Activated CD8-positive, alpha-beta memory T cell treated with anti-CD3 and anti-CD28 coated beads, Interleukin-2, amount 50 U/mL, for 48 hours (primary cell): ENCODE results near the gene ARMH3.
"Not testable (repeated sequence)": the region's sequence is repeated elsewhere in the genome, so short reads cannot be mapped to it uniquely, and the experiment has no call there.

Experiments used
- DNase-seq: peaks from one replicate; pipeline ENCODE4 v3.0.0-alpha.2; 2020

The ARMH3 gene

DNA sequence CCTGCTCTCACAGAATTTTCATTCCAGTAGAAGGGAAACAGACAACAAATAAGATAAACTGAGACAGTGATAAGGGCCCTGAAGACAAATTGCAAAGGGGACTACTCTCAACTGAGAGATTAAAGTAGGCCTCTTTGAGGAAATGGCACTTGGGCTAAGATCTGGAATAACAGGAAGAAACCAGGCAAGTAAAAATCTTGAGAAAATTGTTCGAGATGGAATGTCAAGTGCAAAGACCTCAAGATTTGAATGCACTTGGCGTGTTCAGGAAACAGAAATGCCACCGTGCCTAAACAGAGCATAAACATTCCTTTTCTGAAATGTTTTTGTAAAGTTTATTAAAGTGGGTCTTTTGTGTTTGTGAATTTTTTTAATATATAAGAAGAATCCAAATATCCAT is 10.7 kb downstream of the ARMH3 start:
- DNase-seq, result no peak

DNA sequence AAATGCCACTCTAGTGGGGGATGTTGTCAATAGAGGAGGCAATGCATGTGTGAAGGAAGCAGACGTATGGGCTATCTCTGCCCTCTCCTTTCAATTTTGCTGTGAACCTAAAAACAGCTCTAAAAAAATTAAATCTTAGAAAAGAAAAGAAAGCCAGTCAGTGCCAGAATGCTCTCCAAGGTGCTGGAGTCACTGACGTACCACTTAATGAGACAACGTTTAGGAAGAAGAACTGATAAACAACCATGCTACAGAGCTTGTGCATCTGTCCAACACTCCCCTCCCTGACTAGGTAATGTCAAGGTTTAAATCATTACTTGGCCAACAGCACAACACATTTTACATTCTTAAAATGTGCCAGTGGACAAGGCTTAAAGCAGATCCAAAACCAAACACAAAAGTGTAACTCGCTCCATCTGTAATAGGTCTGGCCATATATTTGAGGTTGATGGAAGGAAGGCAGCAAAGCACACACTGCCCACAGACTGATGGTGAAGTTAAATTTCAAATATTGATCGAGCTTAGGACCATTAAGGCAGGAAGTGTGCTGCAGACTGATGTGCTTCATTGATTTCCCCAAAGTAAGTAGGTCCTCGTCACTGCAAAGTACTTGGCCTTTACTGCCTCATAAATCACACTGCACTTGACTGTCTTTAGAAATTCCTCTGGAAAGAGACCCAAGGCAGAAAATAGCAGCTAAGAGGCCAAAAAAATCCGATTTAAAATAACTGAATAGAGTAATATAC is 15.5 kb downstream of the ARMH3 start:
- no peak for DNase-seq

GRCh38 chr10:102038410-102038809 is 17.6 kb downstream of the ARMH3 start:
- no peak for DNase-seq

DNA sequence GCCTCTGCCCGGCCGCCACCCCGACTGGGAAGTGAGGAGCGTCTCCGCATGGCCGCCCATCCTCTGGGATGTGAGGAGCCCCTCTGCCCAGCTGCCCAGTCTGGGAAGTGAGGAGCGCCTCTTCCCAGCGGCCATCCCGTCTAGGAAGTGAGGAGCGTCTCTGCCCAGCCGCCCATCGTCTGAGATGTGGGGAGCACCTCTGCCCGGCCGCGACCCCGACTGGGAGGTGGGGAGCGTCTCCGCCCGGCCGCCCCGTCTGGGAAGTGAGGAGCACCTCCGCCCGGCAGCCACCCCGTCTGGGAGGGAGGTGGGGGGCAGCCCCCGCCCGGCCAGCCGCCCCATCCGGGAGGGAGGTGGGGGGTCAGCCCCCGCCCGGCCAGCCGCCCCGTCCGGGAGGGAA is 20.2 kb downstream of the ARMH3 start:
- not testable (repeated sequence) for DNase-seq

- DNase-seq, result no peak
These were observed 22.2 kb downstream of the ARMH3 start for GRCh38 chr10:102033787-102034186.

GRCh38 chr10:102027261-102027660 is 28.7 kb downstream of the ARMH3 start:
- no peak for DNase-seq

DNA sequence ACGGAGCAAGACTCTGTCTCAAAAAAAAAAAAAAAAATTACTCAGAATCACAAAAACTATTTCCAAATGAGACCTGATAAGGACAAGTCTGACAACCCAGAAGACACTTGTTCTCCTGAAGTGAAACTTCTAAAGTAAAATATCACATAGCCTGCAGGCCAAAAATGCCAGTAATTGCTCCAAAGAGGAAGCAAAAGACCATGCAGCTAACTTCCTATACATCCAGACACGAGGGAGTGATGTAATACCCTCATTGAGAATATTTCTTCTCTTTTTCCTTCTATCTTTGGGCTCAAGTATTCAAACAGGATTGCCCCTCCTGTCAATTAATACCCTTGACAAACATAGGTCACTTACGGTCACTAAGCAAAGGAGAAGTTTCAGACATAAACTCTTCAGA is 31.2 kb downstream of the ARMH3 start:
- DNase-seq, result no peak

DNA sequence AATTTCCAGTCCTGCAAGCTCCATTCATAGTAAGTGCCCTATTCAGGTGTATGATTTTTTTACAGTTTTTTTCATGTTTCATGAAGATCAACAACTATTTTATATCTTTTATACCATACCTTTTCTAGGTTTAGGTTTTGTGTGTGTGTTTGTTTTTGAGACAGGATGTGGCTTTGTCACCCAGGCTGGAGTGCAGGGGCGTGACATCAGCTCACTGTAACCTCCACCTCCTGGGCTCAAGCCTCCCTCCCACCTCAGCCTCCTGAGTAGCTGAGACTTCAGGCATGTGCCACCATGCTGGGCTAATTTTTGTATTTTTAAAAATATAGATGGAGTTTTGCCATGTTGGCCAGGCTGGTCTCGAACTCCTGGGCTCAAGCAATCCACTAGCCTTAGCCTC is 35.0 kb downstream of the ARMH3 start:
- DNase-seq, result no peak

GRCh38 chr10:102017295-102017694 is 38.7 kb downstream of the ARMH3 start:
- DNase-seq, result no peak

GRCh38 chr10:102016416-102016815 is 39.6 kb downstream of the ARMH3 start:
- DNase-seq, result no peak

DNA sequence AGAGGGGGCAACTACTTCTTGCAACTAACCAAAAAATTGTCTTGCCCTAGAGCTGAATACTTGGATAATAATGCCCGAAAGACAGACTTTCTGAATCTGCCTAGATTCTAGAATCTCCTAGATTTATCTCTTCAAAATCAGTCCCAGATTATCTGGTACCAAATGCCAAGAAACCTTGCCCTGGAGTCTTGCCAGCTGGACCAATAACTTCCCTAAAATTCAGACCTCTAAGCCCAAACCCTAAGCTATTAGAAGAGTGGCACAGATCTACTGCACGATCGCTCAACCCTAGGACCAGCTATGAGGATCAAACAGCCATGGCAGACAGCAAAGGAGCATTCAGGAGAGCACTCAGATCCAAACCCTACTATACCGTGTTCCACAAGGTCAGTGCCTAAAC is 45.0 kb downstream of the ARMH3 start:
- no peak for DNase-seq

GRCh38 chr10:102009801-102010425 is 46.1 kb downstream of the ARMH3 start:
- no peak for DNase-seq

DNA sequence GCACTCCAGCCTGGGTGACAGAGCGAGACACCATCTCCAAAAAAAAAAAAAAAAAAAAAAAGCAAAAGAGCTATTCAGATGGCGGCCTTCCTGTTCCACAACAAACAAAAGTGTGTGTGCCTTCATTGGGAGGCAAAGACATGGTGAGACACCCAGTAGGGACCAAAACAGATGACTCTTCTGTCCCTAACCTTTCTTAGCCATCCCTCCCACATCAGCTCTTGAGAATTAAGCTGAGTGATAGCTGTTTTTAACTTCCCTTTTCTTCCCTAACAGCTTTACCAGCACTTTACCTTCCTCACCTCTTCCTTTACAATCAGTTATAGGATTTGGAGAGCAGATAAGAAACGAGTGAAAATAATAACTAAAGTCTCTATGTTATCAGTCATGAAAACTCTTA is 48.2 kb downstream of the ARMH3 start:
- DNase-seq, result no peak

DNA sequence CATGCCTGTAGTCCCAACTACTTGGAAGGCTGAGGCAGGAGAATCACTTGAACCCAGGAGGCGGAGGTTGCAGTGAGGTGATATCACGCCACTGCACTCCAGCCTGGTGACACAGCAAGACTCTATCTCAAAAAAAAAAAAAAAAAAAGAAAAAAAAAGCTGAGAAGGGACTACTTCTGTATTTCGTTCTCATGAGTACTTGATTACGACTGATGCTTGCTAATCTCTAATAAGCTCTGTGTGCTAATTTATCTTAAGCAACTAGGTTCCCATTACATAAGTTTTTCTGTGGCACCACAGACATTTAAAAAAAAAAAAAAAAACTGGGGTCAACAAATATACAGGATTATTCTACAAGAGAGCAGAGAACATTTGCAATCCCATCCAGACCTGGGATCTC is 48.9 kb downstream of the ARMH3 start:
- not testable (repeated sequence) for DNase-seq

DNA sequence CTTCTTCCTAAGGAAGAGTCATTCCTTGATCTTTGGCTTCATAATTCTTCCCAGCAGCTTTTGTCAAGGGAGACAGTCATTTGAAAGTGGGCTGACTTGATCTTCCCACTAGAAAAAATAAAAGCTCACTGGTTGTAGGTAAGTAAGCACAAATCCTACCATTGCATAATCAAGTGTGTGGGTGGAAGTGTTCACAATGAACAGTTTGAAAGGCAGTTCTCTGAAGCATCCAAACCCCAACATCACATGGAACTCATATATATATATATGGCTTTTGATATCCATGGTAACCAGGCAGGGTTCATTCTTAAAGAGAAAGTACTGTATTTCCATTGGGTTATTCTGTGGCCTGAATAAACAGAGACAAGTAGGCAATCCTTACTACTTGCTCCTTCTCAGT is 51.6 kb downstream of the ARMH3 start:
- DNase-seq, result no peak

GRCh38 chr10:102003541-102003940 is 52.4 kb downstream of the ARMH3 start:
- DNase-seq, result no peak

- DNase-seq, result no peak
These were observed 54.4 kb downstream of the ARMH3 start for GRCh38 chr10:102001435-102002068.

GRCh38 chr10:101997803-101998202 is 58.2 kb downstream of the ARMH3 start:
- no peak for DNase-seq

DNA sequence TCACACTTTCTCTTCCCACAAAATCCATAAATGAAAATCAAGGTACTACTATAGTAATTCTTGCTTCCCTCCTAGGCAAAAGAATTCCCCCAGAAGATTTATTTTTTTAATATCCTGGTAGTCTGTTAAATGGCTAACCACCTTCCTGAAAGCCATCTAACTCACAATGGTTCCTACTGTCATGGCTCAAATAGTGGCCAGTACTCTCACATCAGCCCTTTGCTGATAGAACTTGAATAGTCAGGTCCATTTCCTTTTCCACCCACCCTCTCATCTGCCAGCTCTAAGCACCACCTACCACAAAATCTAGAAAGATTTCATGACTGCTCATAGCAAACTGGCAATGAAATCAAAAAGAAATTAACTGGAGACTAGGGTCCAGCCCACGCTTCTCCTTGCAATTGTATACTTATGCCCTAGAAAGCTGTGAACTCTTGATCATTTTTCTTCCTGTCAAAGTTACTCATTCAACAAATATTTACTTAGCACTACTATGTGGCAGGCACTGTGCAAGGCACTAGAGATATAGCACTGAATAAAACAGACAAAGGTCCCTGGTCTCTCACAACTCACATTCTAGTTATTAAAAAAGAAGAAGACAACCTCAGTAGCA is 60.4 kb downstream of the ARMH3 start:
- no peak for DNase-seq

- DNase-seq, result no peak
These were observed 62.2 kb downstream of the ARMH3 start for GRCh38 chr10:101993651-101994200.

DNA sequence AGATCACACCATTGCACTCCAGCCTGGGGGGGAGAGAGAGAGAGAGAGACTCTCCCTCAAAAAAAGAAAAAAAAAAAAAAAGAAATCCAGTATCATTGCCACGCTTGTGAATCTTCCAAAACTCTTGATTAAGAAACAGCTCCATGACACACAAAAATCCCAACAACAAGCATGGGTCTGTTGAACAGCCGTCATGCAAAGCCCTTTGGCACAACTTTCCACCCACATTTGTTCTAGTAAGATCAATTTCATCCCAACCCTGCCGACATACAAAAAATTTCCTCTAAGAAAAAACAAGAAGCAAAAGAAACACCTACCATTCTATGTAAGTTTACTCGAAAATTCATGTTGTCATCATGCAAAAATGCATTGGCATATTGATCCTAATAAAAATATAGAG is 62.8 kb downstream of the ARMH3 start:
- no peak for DNase-seq

DNA sequence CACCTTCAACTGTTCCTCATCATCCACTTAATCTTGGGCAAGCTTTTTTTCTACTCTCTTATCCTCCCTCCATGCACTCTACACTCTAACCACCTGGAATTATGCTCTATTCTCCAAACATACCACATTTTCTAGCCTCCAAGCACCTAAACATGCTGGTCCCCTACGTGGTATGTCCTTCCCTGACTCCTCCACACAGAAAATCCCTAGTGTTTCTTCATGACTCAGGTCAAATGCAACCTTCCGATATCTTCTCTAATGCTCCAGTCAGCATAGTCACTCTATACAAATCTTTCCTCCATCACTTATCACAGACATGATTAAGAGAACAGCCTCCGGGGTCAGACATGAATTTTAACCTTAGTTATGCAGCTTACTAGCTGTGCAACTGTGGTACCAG is 68.8 kb downstream of the ARMH3 start:
- no peak for DNase-seq

- DNase-seq, result no peak
These were observed 69.4 kb downstream of the ARMH3 start for GRCh38 chr10:101986624-101986971.

- not testable (repeated sequence) for DNase-seq
These were observed 75.3 kb downstream of the ARMH3 start for GRCh38 chr10:101980677-101981076.
